IMR-90 (cell line): ENCODE measurements around the gene MAP1LC3B.

ENCODE experiments used
- BHLHE40 ChIP-seq: fragments of 150-350 bp; IDR thresholded peaks from 2 replicates; pipeline ENCODE4 v1.6.1; 2016; ENCODE audit warnings: mild to moderate bottlenecking, low read depth, low read length
- CEBPB ChIP-seq: IDR thresholded peaks from 2 replicates; pipeline ENCODE4 v1.6.1; 2012; ENCODE audit warnings: low read depth, low read length, improper control_type of control experiment
- CTCF ChIP-seq: conservative IDR thresholded peaks from 2 replicates; pipeline ENCODE4 v1.5.1; 2012; ENCODE audit warnings: mild to moderate bottlenecking, low read depth, low read length, improper control_type of control experiment
- MAFK ChIP-seq: IDR thresholded peaks from 2 replicates; pipeline ENCODE4 v1.6.1; 2012; ENCODE audit warnings: low read depth, low read length, improper control_type of control experiment
- MAZ ChIP-seq: IDR thresholded peaks from 2 replicates; pipeline ENCODE4 v1.6.1; 2012; ENCODE audit warnings: low read depth, mild to moderate bottlenecking, low read length, improper control_type of control experiment, moderate library complexity, borderline replicate concordance
- MXI1 ChIP-seq: IDR thresholded peaks from 2 replicates; pipeline ENCODE4 v1.6.1; 2012; ENCODE audit warnings: low read depth, mild to moderate bottlenecking, low read length, moderate library complexity, borderline replicate concordance
- POLR2A ChIP-seq: IDR thresholded peaks from 2 replicates; pipeline ENCODE4 v1.6.1; 2012; ENCODE audit warnings: mild to moderate bottlenecking, low read depth, low read length
- RCOR1 ChIP-seq: IDR thresholded peaks from 2 replicates; pipeline ENCODE4 v1.6.1; 2012; ENCODE audit warnings: mild to moderate bottlenecking, low read length, improper control_type of control experiment; ENCODE audit not compliant: insufficient replicate concordance
- USF2 ChIP-seq: fragments of 150-350 bp; IDR thresholded peaks from 2 replicates; pipeline ENCODE4 v1.6.1; 2017; ENCODE audit warnings: mild to moderate bottlenecking, antibody characterized with exemption, low read length, low read depth

GRCh38 chr16:87344165-87344930, 47.8 kb upstream of the MAP1LC3B start:
- TF ChIP-seq CTCF (no peak), POLR2A (no peak), BHLHE40 (no peak), CEBPB (no peak), MAFK (no peak), USF2 (no peak), MXI1 (no peak), RCOR1 (no peak), MAZ (no peak)
